NCI-H524 treated with DMSO at 0.1 percent for 48 hours (cell line): Measurements from ENCODE around the gene DYNLT2B.
"Not testable (repeated sequence)": the region's sequence is repeated elsewhere in the genome, so short reads cannot be mapped to it uniquely, and the experiment has no call there.

Experiments used
- DNase-seq: peaks from one replicate; lab custom pipeline; 2025; lab: John Stamatoyannopoulos, UW

The DYNLT2B gene

DNA sequence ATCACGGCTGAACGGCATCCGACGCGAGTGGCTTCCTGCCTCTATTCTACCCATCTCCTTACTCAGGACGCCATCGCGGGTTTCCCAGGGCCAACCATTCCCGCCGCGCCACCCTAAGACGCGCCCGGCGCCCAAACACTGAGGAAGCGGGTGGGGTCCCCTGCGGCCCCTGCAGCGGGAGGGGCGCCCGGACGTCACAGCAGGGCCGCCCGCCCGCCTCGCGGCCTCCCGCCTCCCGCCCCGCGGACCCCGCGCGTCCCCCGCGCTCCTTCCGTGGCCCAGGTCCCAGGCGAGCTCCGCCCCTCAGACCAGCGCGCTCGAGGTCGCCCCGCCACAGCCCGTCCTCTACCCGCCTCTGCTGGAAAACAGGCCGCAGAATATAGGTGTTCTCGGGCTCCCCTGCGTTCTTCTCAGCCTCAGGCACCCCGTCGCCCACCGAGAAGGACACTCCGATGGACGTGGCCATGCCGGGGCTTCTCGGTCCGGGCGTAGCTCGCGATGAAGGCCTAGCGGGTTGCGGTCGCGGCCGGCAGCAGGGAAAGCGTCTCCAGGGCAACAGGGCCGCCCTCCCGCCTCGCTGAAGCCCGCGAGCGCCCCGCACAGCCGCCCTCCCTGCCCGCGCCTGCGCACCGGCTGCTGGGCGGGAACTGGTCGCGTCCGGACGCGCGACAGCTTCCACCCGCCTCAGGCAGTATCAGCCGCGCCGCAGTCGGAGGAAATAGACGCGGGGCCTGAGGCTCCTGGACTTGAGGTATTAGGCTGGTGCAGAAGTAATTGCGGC, at the start of gene DYNLT2B:
DYNLT2B (minus strand) TSS at position 554 of the 781 bp plus-strand sequence; CDS start at position 466, 88 bp downstream.
- DNase-seq = peak; percentile 47

DNA sequence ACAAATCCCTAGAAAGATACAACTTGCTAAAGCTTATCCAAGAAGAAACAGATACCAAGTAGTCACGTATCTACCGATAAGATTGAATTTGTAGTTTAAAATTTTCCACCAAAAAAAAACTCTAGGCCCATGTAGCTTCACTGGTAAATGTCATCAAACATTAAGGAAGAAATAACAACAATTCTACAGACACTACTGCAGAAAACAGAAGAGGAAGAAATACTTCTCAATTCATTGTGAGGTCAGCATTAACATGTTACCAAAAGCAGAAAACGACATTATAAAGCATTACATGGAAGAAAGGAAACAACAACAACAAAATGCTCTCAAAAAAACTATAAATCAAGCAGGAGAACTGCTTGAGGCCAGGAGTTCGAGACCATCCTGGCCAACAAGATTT, 47.7 kb upstream of the DYNLT2B start:
- no peak for DNase-seq

DNA sequence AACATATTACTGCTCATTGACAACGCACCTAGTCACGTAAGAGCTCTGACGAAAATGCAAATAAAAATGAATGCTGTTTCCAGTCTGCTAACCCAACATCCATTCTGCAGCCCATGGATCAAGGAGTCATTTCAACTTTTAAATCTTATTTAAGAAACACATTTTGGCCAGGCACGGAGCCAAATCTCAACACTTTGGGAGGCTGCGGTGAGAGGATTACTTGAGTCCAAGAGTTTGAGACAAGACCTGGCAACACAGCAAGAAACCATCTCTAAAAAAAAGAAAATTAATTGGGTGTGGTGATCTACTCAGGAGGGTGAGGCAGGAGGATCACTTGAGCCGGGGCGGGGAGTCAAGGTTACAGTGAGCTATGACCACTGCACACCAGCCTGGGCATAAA, 42.5 kb upstream of the DYNLT2B start:
- no peak for DNase-seq

DNA sequence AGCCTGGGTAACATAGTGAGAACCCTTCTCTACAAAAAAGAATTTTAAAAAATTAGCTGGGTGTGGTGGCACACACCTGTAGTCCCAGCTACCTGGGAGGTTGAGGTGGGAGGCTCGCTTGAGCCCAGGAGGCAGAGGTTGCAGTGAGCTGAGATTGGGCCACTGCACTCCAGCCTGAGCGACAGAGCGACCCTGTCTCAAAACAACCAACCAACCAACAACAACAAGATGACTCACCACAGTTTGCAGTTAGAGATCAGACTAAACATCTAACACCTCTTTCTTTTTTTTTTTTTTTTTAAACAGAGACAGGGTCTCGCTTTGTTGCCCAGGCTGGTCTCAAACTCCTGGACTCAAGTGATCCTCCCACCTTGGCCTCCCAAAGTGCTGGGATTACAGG, 40.5 kb upstream of the DYNLT2B start:
- not testable (repeated sequence) for DNase-seq

DNA sequence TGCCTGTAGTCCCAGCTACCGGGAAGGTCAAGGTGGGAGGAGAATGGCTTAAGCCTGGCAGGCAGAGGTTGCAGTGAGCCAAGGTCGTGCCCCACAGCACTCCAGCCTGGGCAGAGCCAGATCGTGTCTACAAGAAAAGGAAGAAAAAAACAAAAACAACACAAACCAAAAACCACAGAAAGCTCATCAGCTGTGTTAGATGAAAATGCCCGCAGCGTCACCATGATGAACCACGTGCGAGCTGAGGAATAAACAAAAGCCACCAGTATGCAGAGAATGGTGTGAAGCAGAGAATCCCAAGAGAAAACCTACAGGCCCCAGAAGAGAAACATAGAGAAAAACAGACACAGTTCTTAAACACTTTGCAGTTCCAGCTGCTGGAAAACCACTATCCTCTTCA, 39.9 kb upstream of the DYNLT2B start:
- DNase-seq = no peak

DNA sequence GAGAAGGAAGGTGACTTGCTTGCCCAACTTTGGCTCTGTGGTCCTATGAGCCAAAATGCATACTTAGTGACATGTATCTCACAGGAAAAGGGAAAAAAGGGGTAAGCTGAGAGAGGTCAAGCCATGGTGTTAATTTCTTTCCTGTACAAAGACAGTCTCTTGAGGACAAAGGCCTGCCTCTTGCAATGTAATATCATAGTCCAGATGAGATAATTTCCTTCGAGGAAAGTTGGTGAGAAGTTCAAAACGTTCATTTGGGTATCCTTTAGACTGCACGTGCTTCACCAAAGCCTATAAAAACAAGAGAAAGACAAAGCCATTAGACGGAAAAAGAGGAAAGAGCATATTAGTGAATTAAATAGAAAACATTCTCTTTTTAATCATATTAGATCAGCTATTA, 38.5 kb upstream of the DYNLT2B start:
- DNase-seq = no peak

DNA sequence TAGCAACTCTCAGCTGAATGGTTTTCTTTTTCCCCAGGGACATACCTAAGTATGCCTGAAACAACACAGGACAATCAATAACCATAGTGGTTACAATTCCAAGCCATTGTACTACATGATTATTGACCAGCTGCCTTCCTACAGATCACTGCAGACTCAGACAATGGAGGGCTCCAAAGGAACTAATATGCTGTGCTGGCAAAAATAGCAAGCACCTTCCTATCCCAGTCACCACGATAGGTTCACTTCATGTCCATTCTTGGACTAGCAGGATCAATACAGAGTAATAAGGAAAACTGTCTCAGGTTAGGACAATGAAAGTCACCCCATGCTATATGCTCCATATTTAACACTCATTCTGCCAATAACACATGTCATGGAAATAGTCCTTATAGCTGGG, 37.6 kb upstream of the DYNLT2B start:
- DNase-seq = no peak

DNA sequence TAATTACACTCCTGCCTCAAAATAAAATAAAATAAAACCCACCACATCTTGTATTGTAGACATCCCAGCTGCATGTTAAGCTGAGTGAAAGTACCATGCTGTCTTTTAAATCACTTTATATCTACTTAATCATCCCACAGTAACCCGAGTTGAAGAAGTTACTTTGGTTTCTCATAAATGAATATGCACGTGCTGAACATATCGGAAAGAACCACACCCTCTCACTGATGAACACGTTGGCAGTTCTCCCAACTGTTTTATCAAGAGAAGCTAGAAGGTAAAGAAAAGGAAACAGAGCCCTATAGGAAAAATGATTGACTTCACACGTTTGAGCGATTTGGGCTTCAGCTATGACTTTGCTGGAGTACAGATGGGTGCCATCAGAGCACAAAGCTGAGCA, 36.1 kb upstream of the DYNLT2B start:
- no peak for DNase-seq

DNA sequence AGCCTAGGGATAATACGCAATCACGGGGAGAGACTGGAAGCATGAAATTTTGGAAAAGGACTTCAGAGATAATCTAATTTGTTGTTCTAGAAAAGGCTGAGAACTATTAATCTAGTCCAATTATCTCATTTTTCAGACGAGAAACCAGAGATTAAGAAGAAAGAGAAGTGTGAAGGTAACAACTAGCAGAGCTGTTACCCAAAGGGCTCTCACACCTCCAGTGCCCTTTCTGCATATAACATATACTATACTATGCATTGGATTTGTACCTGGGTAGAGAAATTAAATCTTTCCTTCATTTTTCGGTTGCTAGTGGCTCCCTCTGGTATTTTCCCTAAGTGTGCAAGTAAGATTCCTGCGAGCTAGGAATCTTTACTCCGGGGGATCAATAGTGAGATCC, 33.5 kb upstream of the DYNLT2B start:
- no peak for DNase-seq

DNA sequence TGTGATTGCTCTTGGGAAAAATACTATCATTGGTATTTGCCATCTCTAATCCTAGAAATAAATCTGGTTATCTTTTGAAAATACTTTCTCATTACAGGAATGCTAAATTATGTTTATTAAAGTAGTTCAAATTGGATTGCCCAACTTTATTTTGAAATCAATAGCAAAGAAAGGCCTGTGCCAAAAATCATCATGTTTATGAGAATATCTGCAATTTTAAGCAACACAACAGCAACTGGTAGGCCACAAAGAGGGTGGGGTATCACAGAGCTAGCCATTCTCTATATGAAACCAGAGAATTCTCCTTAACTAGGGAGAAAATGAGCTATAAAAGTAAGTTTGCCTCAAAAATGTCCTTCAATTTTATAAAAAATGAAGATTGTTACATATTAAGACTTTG, 32.0 kb upstream of the DYNLT2B start:
- DNase-seq = no peak

DNA sequence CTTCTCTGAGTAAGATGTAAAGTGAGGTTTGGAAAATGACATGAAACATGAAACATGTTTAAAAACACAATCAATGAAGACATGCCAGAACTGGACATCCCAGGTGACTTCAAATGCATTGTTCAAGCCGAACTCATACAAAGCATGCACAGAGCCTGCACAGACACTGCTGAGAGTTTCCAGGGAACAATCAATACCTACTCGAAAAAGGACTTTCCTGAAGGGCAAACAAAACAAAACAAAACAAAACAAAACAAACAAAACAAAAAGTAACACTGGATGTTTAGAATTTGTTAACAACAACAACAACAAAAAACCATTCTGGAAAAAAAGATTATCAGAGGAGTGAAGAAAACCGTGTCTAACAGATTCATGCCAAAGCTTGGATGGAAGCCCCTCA, 30.7 kb upstream of the DYNLT2B start:
- DNase-seq = no peak

DNA sequence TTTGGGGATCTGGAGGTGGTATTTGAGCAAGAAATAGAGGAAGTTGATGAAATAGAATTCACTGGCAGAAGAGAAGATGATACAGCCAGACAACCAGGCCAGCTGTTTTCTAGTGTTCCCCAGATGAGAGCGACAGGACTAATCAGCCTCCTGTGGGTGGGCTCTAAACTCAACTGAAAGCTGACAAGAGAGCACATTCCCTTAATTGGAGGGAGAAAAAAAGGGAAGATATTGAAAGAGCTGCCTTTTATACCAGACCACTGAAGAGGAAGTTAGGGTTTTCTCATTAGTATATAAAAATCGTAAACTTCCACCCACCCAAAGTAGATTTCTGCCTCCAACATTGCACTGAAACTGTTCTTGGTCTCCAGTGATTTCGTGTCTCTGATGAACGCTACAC, 26.6 kb upstream of the DYNLT2B start:
- DNase-seq = no peak

DNA sequence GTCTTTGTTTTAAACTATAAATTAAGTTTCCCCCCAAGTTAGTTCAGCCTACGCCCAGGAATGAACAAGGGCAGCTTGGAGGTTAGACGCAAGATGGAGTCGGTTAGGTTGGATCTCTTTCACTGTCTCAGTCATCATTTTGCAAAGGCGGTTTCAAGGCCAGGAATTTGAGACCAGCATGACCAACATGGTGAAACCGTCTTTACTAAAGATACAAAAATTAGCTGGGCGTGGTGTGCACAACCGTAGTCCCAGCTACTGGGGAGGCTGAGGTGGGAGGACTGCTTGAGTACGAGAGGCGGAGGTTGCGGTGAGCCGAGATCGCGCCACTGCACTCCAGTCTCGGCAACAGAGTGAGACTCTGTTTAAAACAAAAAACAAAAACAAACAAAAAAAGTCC, 25.9 kb upstream of the DYNLT2B start:
- not testable (repeated sequence) for DNase-seq

DNA sequence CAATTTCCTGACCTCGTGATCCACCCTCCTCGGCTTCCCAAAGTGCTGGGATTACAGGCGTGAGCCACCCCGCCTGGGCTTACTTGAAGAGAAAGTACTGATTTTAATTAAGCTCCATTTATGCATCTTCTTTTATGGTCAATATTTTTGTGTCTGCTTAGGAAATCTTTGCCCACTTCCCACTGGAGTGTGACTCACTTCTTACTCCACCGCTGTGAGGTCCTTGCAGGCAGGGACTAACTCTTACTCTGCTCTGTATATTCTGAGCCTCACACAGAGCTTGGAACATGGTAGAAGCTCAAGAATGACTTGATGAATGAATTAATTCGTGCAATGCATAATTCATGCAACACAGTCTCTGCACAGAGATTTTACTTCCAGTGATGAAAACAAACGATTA, 23.1 kb upstream of the DYNLT2B start:
- DNase-seq = no peak

DNA sequence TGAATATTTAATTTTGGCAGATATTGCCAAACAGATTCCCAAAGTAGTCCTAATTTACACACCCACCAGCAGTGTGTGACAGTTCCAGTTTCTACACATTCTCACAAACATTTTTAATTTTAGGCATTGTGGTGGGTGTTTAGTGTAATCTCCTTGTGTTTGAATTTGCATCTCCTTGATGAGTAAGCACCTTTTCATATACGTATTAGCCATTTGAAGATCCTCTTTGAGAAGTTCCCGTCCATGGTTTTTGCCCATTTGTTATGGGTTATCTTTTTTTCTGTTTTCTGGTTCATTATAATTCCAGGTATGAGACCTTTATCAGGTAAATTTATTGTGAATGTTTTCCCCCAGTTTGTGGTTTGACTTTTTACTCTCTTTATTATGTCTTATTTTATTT, 22.4 kb upstream of the DYNLT2B start:
- DNase-seq = no peak

DNA sequence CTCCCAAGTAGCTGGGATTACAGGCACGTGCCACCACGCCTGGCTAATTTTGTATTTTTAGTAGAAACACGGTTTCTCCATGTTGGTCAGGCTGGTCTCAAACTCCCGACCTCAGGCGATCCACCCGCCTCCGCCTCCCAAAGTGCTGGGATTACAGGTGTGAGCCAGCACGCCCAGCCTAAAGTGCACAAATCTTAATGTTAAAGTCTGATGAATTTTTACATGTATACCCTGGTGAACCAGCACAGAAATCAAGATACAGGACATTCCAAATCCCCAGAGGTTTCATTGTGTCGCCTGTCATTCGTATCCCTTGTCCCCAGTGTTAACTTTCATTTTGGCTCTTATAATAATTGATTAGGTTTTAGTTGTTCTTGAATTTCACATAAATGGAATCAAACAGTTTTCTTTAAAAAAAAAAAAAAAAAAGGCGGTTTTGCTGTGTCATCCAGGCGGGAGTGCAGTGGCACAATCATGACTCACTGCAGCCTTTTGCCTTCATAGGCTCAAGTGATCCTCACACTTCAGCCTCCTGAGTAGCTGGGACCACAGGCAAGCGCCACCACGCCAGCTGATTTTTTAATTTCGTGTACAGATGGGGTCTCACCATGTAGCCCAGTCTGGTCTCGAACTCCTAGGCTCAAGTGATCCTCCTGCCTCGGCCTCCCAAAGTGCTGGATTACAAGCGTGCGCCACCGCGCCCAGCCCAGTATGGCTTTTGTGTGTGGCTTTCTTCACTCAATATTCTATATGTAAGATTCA, 21.6 kb upstream of the DYNLT2B start:
- no peak for DNase-seq

DNA sequence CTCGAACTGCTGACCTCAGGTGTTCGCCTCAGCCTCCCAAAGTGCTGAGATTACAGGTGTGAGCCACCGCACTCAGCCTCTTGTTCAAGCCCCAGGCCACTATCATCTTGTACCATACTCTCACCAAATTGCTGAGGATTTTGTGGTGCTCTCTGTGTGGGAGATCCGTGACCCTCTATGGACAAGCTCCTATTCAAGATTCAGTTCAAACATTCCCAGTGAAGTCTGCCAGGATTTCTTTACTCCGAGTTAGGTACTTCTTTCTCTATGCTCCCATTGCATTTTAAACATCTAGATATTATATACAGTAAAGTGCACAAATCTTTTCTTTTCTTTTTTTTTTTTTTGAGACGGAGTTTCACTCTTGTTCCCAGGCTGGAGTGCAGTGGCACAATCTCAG, 21.0 kb upstream of the DYNLT2B start:
- DNase-seq = no peak

DNA sequence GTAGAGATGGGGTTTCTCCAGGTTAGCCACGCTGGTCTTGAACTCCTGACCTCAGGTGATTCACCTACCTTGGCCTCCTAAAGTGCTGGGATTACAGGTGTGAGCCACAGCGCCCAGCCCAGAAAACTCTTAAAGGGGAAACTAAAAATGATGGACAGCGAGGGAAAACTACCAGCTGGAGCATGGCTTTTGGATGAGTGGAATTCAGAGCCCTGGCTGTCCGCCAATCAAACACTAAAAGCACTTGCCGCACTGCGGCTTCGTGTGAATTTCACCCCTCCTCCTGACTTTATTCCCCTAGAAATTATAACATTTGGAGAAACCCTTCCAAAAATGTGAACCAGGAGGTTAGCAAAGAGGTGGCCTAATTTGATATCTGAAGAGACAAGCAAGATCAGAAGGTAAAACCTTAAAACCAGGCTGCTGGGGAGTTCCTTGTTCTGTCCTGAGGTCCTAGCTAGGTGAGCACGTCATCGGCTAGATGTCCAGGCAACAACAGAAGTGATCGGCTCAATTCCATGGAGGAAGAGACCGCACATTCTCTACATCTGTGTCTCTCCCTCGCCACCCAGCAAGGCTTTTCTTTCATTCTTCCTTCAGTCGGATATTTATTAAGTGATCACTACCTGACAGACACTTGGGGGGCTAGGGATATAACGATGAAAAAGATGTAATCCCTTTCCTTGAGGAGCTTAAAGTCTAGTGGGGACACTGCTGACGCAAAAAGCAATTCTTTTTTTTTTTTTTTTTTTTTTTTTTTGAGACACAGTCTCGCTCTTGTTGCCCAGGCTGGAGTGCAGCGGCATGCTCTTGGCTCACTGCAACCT, 18.5 kb upstream of the DYNLT2B start:
- peak; percentile 34 for DNase-seq

DNA sequence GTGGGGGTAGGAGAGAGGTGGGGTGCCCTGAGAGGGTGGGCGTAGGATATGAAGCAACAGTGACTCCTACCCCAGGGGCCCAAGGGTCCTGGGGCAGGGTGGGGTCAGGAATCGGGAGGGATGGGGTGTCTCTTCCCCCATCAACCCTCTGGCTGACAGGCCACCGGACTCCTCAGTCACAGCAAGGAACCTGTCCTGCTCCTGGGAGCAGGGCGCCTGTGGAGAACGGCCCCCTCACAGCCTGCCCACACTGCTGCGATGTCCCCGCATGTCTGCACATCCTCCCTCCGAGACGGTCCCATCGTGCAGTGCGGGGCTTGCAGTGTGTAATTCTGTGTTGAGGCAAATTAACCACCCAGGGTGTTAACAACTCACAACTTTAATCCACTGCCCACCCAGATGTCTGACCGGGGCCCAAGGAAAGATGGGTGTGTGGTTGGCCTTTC, 17.5 kb upstream of the DYNLT2B start:
- no peak for DNase-seq

DNA sequence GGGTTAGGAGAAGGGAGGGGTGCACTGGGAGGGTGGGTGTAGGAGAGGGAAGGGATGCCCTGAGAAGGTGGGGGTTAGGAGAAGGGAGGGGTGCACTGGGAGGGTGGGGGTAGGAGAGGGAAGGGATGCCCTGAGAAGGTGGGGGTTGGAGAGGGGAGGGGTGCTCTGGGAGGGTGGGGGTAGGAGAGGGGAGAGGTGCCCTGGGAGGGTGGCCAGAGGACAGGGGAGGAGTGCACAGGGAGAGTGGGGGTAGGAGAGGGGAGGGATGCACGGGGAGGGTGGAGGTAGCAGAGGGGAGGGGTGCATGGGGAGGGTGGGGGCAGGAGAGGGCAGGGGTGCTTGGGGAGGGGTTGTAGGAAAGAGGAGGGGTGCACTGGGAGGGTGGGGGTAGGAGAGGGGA, 16.9 kb upstream of the DYNLT2B start:
- no peak for DNase-seq

DNA sequence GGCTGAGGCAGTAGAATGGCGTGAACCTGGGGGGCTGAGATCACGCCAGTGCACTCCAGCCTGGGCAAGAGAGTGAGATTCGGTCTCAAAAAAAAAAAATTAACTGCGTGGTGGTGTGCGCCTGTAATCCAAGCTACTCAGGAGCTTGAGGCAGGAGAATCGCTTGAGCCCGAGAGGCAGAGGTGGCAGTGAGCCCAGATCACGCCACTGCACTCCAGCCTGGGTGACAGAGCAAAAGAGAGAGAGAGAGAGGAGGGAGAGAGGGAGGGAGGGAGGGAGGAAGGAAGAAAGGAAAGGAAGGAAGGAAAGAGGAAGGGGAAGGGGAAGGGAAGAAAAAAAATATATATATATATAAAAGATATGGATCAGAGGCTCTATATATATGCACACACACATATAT, 14.1 kb upstream of the DYNLT2B start:
- no peak for DNase-seq

DNA sequence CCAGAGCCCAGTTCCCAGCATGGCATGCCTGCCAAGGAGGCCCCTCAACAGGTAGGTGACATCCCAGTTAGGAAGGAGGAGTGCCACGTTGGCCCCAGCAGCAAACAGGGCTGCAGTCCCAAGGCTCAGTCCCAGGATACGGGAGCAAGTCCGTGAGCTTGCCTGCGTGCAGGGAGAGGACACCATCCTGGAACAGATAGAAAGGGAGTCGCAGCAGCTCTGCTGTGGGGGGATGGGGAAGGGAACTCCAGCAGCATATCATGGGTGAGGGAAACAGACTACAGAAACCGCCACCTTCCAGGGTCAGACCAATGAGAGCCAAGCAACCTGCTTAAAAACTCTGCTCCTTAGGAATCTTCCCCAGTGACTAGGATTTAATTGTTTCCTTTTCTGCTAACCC, 9.4 kb upstream of the DYNLT2B start:
- no peak for DNase-seq

DNA sequence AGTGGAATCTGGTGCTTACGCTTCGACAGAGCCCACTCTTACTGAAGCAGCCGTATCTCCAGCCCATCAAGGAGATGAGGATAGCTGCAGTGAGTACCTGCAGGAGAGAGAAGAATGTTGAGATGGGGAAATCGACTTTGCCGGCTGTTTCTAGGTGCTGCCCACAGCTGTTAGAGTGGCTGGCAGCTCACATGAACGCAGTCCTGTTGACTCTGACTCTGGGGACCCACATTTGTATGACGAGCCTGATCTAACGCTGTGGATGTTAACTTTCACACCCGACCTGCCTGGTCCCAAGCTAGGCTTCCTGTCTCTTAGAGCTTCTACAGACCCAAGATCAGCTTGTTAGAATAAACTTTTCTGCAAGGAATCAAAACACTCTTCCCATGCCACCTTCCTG, 8.9 kb upstream of the DYNLT2B start:
- no peak for DNase-seq
